Peyer's patch (tissue), 4 donors: ENCODE measurements around the gene PHYKPL. TPM values are rescaled to one million over a fixed set of nuclear protein-coding genes. Genes with fewer than 3 reads are reported as not detected.

Source experiments
- DNase-seq, 3 donors: peaks; one replicate each; pipeline ENCODE4 v3.0.0-alpha.2; 2017 to 2019
- H3K27ac ChIP-seq, 4 donors: fragments of 200-600 bp; sonication (generic); one replicate each; pipeline ENCODE4 v1.5.1; 2016 to 2019
- H3K27me3 ChIP-seq, 2 donors: fragments of 200-600 bp; sonication (generic); one replicate each; pipeline ENCODE4 v1.5.1; 2019
- H3K36me3 ChIP-seq, 3 donors: fragments of 200-600 bp; sonication (generic); one replicate each; pipeline ENCODE4 v1.5.1; 2016 to 2019
- H3K4me1 ChIP-seq, 4 donors: fragments of 200-600 bp; sonication (generic); one replicate each; pipeline ENCODE4 v1.5.1; 2016 to 2019
- H3K4me3 ChIP-seq, 4 donors: fragments of 200-600 bp; sonication (generic); 1 replicate in 3 of 4; 2 replicates in 1 of 4; pipeline ENCODE4 v1.5.1; 2016 to 2019; ENCODE audit warnings: mild to moderate bottlenecking in 1 of 4
- H3K9me3 ChIP-seq, 4 donors: fragments of 200-600 bp; sonication (generic); one replicate each; pipeline ENCODE4 v1.5.1; 2016 to 2019; ENCODE audit warnings: mild to moderate bottlenecking in 1 of 4
- CTCF ChIP-seq, 6 experiments: fragments of 450-650 bp in 4 of 6; fragments of 200-600 bp in 2 of 6; sonication (generic) in 1 of 6; IDR thresholded peaks; one replicate each; pipeline ENCODE4 v1.5.1; 2017 to 2019; ENCODE audit warnings: antibody characterized with exemption in 6 of 6, mild to moderate bottlenecking in 3 of 6, moderate library complexity in 1 of 6
- POLR2A ChIP-seq, 2 donors: fragments of 450-650 bp; IDR thresholded peaks; one replicate each; pipeline ENCODE4 v1.5.1; 2017; ENCODE audit warnings: antibody characterized with exemption in 2 of 2, mild to moderate bottlenecking in 2 of 2, moderate library complexity in 2 of 2
- total RNA-seq, 4 donors: library from RNA; depleted of rRNA; stranded (reverse); fragments of >200 nt; gene quantifications; one replicate each; pipeline ENCODE4 v1.1.0, GENCODE V29; 2016

The PHYKPL gene
- total RNA-seq, 4 donors from 2014 or later = 180 to 441 (median 280) TPM

GRCh38 chr5:178213748-178214151 lies 18.9 kb downstream of the PHYKPL start:
- peak in 2 of 3 donors; percentile 80 to 85 for DNase-seq
- no peak overlapping the region for H3K4me3 ChIP-seq
- TF ChIP-seq CTCF (IDR thresholded peaks at IDR 0.05) (no peak), POLR2A (IDR thresholded peaks at IDR 0.05) (peak in 1 of 2 donors; percentile 26)
- H3K27me3 ChIP-seq = no peaks in the 10 kb centered on the region
- H3K36me3 ChIP-seq = peaks cover 0 to 78% (median 0%) of the 10 kb centered on the region in 3 donors
- H3K27ac ChIP-seq = peak overlapping the region in 3 of 4 donors; percentile 72 to 99 (median 80)
- peaks cover 0 to 67% (median 24%) of the 10 kb centered on the region in 4 donors for H3K4me1 ChIP-seq
- H3K9me3 ChIP-seq = no peaks in the 10 kb centered on the region

GRCh38 chr5:178213003-178213461 lies 19.6 kb downstream of the PHYKPL start:
- peaks cover 0 to 78% (median 0%) of the 10 kb centered on the region in 3 donors for H3K36me3 ChIP-seq
- H3K27me3 ChIP-seq = no peaks in the 10 kb centered on the region
- H3K4me1 ChIP-seq = peaks cover 0 to 74% (median 25%) of the 10 kb centered on the region in 4 donors
- DNase-seq = peak in 1 of 3 donors; percentile 58
- no peak overlapping the region for H3K4me3 ChIP-seq
- H3K9me3 ChIP-seq = no peaks in the 10 kb centered on the region
- peak overlapping the region in 3 of 4 donors; percentile 45 to 99 (median 80) for H3K27ac ChIP-seq
- TF ChIP-seq CTCF (IDR thresholded peaks at IDR 0.05) = no peak
- TF ChIP-seq POLR2A (IDR thresholded peaks at IDR 0.05) = no peak

- TF ChIP-seq CTCF (IDR thresholded peaks at IDR 0.05) (no peak), POLR2A (IDR thresholded peaks at IDR 0.05) (no peak)
- DNase-seq = no peak
- H3K9me3 ChIP-seq = no peaks in the 10 kb centered on the region
- H3K36me3 ChIP-seq = peaks cover 0 to 82% (median 0%) of the 10 kb centered on the region in 3 donors
- peak overlapping the region in 3 of 4 donors; percentile 45 to 99 (median 80) for H3K27ac ChIP-seq
- peaks cover 0 to 80% (median 27%) of the 10 kb centered on the region in 4 donors for H3K4me1 ChIP-seq
- no peaks in the 10 kb centered on the region for H3K27me3 ChIP-seq
- H3K4me3 ChIP-seq = no peak overlapping the region
These were observed 20.2 kb downstream of the PHYKPL start for GRCh38 chr5:178212241-178213002.

GRCh38 chr5:178211095-178212048 lies 21.2 kb downstream of the PHYKPL start:
- TF ChIP-seq CTCF (IDR thresholded peaks at IDR 0.05) = no peak
- no peak for TF ChIP-seq POLR2A (IDR thresholded peaks at IDR 0.05)
- peaks cover 0 to 83% (median 29%) of the 10 kb centered on the region in 4 donors for H3K4me1 ChIP-seq
- peak overlapping the region in 2 of 4 donors; percentile 46 to 99 for H3K27ac ChIP-seq
- no peak overlapping the region for H3K4me3 ChIP-seq
- H3K27me3 ChIP-seq = no peaks in the 10 kb centered on the region
- no peaks in the 10 kb centered on the region for H3K9me3 ChIP-seq
- DNase-seq = peak in 2 of 3 donors; percentile 28 to 49
- H3K36me3 ChIP-seq = peaks cover 0 to 89% (median 0%) of the 10 kb centered on the region in 3 donors

GRCh38 chr5:178210686-178211085 lies 21.9 kb downstream of the PHYKPL start:
- DNase-seq = peak in 2 of 3 donors; percentile 34 to 49
- peaks cover 0 to 89% (median 0%) of the 10 kb centered on the region in 3 donors for H3K36me3 ChIP-seq

More at GRCh38 chr5:178210686-178211085, 21.9 kb downstream of the PHYKPL start:
- peak overlapping the region in 2 of 4 donors; percentile 46 to 99 for H3K27ac ChIP-seq
- H3K4me1 ChIP-seq = peaks cover 0 to 84% (median 31%) of the 10 kb centered on the region in 4 donors
- no peaks in the 10 kb centered on the region for H3K27me3 ChIP-seq
- no peak overlapping the region for H3K4me3 ChIP-seq
- TF ChIP-seq POLR2A (IDR thresholded peaks at IDR 0.05) (no peak), CTCF (IDR thresholded peaks at IDR 0.05) (no peak)
- H3K9me3 ChIP-seq = no peaks in the 10 kb centered on the region
